Adipocyte (in vitro differentiated cells): Measurements from ENCODE around the gene SHB.
"Not testable (repeated sequence)": the region's sequence is repeated elsewhere in the genome, so short reads cannot be mapped to it uniquely, and the experiment has no call there.

Experiments used
- DNase-seq: peaks from one replicate; pipeline ENCODE4 v3.0.0-alpha.2; 2015; ENCODE audit warnings: low read depth
- H3K27me3 ChIP-seq: replicated peaks from 2 replicates; pipeline ENCODE4 v1.7.0; 2013; ENCODE audit warnings: mild to moderate bottlenecking, low read length, moderate library complexity; ENCODE audit not compliant: control insufficient read depth, insufficient read depth
- H3K36me3 ChIP-seq: 2 replicates; pipeline ENCODE4 v1.7.0; 2013; ENCODE audit warnings: low read length, mild to moderate bottlenecking, moderate library complexity; ENCODE audit not compliant: control insufficient read depth, insufficient read depth, severe bottlenecking
- H3K4me1 ChIP-seq: 2 replicates; pipeline ENCODE4 v1.7.0; 2013; ENCODE audit warnings: mild to moderate bottlenecking, low read length, moderate library complexity; ENCODE audit not compliant: control insufficient read depth, insufficient read depth
- H3K4me3 ChIP-seq: 2 replicates; pipeline ENCODE4 v1.7.0; 2013; ENCODE audit warnings: mild to moderate bottlenecking, low read length, moderate library complexity
- H3K9ac ChIP-seq: 2 replicates; pipeline ENCODE4 v1.7.0; 2013; ENCODE audit warnings: mild to moderate bottlenecking, low read length, moderate library complexity
- H3K9me3 ChIP-seq: 2 replicates; pipeline ENCODE4 v1.7.0; 2013; ENCODE audit warnings: mild to moderate bottlenecking, low read length, moderate library complexity; ENCODE audit not compliant: control insufficient read depth

The SHB gene

DNA sequence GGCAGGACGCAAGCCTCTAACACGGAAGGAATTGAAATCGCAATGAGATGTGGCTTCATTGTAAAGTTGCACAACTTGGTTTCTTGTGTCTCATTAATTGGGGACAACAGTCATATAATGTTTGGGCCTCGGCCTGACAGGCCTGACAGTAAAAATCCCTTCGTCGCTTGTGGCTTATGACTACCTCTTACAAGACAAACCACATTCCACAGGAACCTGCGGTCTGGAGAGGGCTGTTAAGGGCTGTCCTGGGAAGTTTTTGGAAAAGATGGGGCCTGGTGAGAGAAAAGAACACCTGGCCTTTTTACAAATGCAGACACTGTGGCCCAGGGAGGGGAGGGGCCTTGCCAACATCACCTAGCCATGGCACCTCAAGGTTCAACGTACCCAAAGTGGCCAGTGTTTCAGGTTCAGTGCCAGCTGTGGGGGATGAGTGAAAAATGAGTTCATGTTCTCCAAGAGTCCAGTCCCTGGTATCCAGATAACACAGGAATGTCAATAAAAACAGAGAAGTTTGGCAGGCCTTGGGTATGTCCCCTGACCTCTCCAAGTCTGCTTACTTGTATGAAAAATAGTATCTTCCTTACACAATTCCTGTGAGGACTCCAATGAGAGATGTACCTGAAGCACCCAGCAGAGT, 22.2 kb downstream of the SHB start:
- H3K36me3 ChIP-seq = no peaks in the 10 kb centered on the region
- peak; percentile 70 for DNase-seq
- peaks cover 28% of the 10 kb centered on the region for H3K4me1 ChIP-seq
- no peaks in the 10 kb centered on the region for H3K27me3 ChIP-seq
- H3K4me3 ChIP-seq = no peak overlapping the region
- no peak overlapping the region for H3K9ac ChIP-seq
- no peaks in the 10 kb centered on the region for H3K9me3 ChIP-seq

DNA sequence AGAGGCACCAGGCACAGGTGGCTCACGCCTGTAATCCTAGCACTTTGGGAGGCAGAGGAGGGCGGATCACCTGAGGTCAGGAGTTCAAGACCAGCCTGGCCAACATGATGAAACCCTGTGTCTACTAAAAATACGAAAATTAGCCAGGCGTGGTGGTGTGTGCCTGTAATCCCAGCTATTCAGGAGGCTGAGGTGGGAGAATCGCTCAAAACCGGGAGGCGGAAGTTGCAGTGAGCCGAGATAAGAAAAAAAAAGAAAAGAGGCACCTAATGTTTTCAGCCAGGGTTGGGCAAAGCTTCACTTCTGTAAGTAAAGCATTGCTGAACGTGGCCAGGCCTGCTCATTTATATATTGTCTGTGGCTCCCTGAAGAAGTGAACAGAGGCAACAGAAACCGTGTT, 23.1 kb downstream of the SHB start:
- not testable (repeated sequence) for H3K9ac ChIP-seq, H3K36me3 ChIP-seq, H3K9me3 ChIP-seq, H3K27me3 ChIP-seq, H3K4me3 ChIP-seq, DNase-seq
- peaks cover 28% of the 10 kb centered on the region for H3K4me1 ChIP-seq

DNA sequence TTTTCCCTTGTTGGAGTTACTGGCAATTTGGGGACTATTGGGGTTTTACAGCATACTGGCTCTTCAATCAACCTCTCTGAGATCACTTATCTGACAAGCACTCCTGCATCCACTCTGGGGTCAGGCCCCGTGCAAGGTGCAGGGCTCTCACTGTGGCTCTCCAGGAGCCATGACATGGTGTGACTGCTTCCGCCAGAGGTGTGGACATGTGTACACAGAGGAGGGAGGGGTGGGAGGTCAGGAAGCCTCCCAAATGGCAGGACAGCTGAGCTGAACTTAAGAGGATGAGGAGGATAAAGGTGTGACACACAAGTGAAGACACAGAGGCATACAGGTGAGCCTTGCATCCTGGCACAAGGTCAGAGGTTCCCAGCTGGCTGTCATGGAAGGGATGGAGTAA, 24.3 kb downstream of the SHB start:
- H3K4me3 ChIP-seq = no peak overlapping the region
- H3K9me3 ChIP-seq = no peaks in the 10 kb centered on the region
- peaks cover 28% of the 10 kb centered on the region for H3K4me1 ChIP-seq
- H3K36me3 ChIP-seq = no peaks in the 10 kb centered on the region
- DNase-seq = no peak
- no peak overlapping the region for H3K9ac ChIP-seq
- no peaks in the 10 kb centered on the region for H3K27me3 ChIP-seq

DNA sequence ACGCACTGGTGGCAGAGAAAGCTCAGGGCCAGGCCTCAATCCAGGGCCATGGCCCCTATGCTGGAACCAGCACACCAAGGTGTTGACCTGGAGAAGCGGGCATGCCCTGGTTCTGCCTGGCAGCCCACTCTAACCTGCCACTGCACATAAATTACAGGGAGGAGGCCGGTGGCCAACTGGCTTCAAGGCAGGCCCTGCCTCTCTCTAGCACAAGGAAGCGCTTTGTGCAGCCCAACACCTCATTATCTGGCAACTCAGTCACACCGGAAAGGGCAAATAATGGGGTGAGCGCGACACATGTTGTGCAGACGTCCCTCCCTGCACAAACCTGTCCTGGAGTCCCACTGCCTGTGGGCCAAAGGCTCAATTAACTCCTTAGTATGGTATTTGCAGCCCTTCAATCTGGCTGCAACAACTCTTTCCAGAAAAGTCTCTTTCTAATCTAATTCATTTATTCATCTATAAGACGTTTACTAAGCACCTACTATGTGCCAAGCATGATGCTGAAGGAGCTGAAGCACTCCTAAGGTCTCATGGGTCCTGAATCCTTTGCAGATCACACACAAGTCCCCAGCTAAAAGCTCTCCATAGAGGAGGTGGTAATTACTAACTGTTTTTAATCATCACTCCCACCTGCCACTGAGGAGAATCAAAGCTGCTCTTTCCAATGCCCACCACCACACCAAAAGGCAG, 24.9 kb downstream of the SHB start:
- Histone ChIP-seq H3K27me3 (no peaks in the 10 kb centered on the region), H3K4me1 (peaks cover 34% of the 10 kb centered on the region), H3K36me3 (no peaks in the 10 kb centered on the region), H3K4me3 (no peak overlapping the region), H3K9me3 (no peaks in the 10 kb centered on the region), H3K9ac (no peak overlapping the region)
- DNase-seq = no peak

DNA sequence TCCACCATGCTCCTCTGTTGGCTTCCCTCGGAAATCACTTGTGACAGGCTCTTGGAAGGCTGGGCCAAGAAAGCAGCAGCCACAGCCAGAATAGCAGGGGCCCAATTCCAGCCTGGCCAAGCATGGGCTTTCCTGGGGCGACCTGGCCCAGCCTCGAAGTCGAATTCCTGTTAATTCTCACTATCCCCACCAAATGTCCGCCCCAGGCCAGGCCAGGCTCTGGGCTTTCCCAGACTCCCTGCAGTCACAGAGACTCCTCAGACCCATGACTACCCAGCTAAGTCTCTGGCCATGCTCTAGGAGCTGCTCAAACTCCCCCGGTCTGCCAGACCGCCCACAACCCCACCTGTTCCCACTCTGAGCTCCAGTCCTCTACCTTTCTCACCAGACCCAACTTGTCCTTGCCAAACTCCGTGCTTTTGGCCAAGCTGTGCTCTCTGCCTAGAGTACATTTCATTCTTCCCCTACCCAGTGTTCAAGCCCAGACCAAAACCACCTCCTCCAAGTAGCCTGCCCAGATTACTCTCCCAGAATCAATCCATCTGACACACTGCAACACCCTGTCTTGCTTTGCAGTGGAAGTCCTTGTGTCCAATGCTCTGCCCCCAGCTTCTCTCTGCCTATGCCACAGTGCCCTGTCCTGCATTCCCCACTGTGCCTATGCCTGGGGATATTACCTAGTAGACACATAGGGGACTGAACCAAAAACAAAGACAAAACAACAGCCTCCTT, 26.2 kb downstream of the SHB start:
- Histone ChIP-seq H3K4me3 (no peak overlapping the region), H3K9me3 (no peaks in the 10 kb centered on the region), H3K36me3 (no peaks in the 10 kb centered on the region), H3K4me1 (peaks cover 34% of the 10 kb centered on the region), H3K9ac (no peak overlapping the region), H3K27me3 (no peaks in the 10 kb centered on the region)
- DNase-seq = no peak

DNA sequence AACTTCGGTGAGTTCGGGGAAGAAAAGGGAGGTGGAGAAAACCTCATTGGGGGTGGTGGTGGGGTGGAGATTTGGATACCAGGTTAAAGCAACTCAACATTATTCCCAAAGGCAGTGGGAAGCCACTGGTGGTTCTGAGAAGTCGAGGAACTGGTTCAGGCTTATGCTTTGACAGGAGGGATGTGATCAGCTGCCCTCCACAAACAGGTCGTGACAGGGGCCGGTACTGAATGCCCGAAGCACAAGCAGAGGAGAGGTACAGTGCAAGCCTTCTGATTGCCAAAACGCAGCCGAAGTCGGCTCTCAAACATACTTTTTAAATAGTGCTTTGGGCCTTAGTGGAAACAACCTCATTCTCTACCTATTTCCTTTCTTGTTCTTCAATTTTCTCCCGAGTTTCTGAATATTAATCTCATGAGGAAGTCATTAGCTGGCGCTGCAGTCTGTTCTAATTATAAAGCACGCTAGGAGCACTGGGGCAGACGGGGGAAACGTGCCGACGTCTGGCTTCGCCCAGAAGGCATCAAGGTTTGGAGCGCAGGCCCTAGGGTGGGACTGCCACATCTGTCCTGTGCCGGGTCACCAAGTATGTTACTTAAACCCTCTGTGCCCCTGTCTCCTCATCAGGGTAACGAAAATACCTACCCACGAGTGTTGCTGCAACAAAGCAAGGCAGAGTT, 27.3 kb downstream of the SHB start:
- Histone ChIP-seq H3K27me3 (no peaks in the 10 kb centered on the region), H3K36me3 (no peaks in the 10 kb centered on the region), H3K4me1 (peaks cover 34% of the 10 kb centered on the region), H3K9ac (no peak overlapping the region), H3K9me3 (no peaks in the 10 kb centered on the region), H3K4me3 (no peak overlapping the region)
- no peak for DNase-seq

DNA sequence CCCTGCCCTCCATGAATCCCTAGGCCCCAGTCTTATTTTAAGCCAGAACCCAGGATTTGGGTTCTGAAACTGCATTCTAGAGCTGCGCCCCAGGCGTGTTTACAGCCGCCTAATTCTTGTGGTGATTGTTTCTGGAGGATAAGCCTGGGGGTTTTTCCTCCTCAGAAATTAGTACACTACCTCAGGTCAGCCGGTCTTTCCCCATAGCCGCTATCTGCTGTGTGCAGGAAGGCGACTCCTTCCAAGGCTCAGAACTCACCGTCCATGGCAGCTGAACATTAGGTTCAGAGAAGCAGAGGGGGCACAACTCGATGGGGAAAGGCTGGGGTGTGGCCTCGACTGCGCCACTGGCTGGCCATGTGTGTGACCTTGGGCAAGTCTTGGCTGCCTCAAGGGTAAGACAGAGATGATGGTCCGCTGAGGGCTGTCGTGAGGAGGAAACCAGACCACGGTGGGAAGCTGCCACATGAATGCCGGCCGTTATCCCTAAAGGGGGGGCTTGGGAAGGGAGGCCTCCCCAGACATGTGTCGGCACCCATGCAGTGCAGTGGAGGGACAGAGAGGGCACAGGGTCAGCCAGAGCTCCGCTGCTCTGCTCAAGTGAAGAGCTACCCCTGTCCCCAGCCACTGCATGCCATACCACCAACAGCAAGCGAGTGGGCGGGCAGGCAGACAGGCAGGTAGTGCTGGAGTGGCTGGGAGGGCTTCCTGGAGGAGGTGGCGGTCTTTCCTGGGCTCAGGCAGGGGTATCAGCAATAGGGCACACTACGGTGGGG, 28.9 kb downstream of the SHB start:
- Histone ChIP-seq H3K4me1 (peaks cover 45% of the 10 kb centered on the region), H3K9ac (no peak overlapping the region), H3K36me3 (no peaks in the 10 kb centered on the region), H3K9me3 (no peaks in the 10 kb centered on the region), H3K27me3 (no peaks in the 10 kb centered on the region), H3K4me3 (no peak overlapping the region)
- DNase-seq = no peak

DNA sequence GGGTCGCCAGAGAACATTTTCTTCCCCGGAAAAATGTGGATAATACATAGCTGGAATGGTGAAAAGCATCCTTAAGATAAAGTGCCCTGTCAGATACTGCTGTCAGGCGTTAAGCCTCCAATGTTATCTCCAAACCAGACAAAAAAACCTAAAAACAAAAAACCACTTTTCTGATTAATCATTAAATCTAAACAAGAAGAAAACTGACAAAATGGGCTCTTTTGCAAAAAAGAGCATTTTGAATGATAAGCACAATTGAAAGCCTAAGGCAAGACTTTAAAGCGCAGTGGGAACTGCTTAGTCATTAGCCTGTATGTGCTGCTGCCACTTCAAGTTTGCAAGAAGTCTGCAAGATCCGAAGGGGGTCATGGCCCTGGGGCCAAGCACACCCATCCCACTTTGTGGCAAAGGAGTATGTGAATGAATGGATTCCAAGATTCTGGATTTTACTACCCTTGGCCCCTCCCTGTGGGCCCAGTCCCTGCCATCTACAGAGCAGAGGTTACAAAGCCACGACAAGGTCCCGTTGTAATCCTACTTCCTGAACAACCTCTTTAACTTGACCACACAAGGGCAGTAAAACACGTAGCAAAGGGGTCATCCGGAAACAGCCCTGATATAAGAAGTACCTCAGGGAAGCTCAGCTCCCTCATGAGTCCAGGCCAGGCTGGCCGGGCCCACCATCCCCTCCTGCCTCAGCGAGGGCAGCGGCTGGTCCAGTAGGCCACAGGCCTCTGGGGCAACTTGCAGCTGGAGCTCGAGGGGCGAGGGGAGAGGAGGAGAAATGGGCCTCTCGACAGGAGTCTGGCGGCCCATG, 29.7 kb downstream of the SHB start:
- peak; percentile 48 for DNase-seq
- peaks cover 46% of the 10 kb centered on the region for H3K4me1 ChIP-seq

DNA sequence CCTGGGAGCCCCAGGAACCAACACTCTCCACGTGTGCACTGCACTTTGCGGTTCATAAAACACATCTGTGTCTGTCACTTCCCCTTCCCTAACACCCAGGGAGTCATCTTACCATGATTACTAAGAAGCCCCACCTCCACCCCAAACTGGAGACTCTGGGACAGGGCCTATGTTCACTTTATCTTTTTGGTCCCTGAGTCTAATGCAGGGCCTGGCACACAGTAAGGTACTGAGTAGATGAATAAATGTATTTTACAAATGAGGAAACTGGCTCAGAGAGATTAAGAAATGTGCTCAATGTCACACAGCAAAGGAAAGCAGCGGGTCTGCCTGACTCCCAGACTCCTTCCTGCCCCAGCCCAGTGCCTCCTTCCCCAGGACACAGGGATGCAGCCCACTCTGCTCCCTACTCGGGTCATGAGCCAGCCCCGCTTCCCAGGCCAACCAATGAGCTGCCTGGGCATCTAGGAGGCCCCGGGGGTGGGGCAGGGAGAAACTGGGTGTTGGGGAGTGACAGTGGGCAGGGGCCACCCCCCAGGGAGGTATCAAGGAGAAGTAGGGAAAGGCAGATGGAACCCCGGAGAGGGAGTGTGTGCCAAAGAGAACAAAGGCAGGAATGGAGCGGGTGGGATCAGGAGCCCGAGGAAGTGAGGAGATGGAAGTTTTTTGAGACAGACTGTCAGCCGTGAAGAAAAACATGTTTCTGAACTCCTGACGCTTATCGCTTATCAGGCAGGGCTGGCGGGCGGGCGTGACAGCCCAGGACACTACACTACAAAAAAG, 30.5 kb downstream of the SHB start:
- Histone ChIP-seq H3K4me1 (peaks cover 46% of the 10 kb centered on the region), H3K36me3 (no peaks in the 10 kb centered on the region), H3K9ac (peak overlapping the region; percentile 8), H3K4me3 (no peak overlapping the region), H3K9me3 (no peaks in the 10 kb centered on the region), H3K27me3 (no peaks in the 10 kb centered on the region)
- DNase-seq = no peak

More for the DNA sequence above, 29.7 kb downstream of the SHB start:
- H3K9me3 ChIP-seq = no peaks in the 10 kb centered on the region
- peak overlapping the region; percentile 8 for H3K9ac ChIP-seq
- H3K27me3 ChIP-seq = no peaks in the 10 kb centered on the region
- no peak overlapping the region for H3K4me3 ChIP-seq
- no peaks in the 10 kb centered on the region for H3K36me3 ChIP-seq

DNA sequence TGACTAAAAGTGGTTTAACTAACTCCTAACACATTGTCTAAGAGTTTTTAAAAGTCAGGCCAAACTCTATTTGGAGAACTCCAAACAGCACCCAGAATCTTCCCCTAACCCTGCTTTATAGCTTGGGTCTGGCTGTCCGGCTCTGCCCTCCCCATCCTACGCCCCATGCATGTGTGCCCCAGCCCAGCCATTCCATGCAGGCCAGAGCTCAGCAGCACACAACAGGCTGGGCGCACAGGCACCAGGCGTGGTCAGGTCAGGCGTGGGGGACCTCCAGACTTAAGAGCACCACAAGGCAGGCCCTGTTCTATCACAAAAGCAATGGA, 31.1 kb downstream of the SHB start:
- no peak overlapping the region for H3K9ac ChIP-seq
- H3K27me3 ChIP-seq = no peaks in the 10 kb centered on the region
- no peak for DNase-seq
- no peak overlapping the region for H3K4me3 ChIP-seq
- no peaks in the 10 kb centered on the region for H3K36me3 ChIP-seq
- H3K9me3 ChIP-seq = no peaks in the 10 kb centered on the region
- peaks cover 47% of the 10 kb centered on the region for H3K4me1 ChIP-seq
